UCSD-AML1 (cell line): Measurements from ENCODE around the gene GLT8D2.

ENCODE experiments used
- DNase-seq: peaks from one replicate; lab custom pipeline; 2025; ENCODE audit not compliant: unreplicated experiment; lab: John Stamatoyannopoulos, UW

The GLT8D2 gene

GRCh38 chr12:103955811-103956508, 94.0 kb downstream of the GLT8D2 start:
- no peak for DNase-seq

- no peak for DNase-seq
These were observed 97.5 kb downstream of the GLT8D2 start for GRCh38 chr12:103952497-103952896.

GRCh38 chr12:103948746-103949406, 101.1 kb downstream of the GLT8D2 start:
- no peak for DNase-seq

GRCh38 chr12:103947871-103948555, 102.0 kb downstream of the GLT8D2 start:
- no peak for DNase-seq

GRCh38 chr12:103944964-103945363, 105.0 kb downstream of the GLT8D2 start:
- DNase-seq, result no peak
